NT2/D1 (cell line): ENCODE data around the gene BTF3.

ENCODE experiments used
- SUZ12 ChIP-seq: IDR thresholded peaks from 2 replicates; pipeline ENCODE4 v1.6.1; 2011; ENCODE audit not compliant: insufficient read length, insufficient read depth; ENCODE audit errors: extremely low read depth
- YY1 ChIP-seq: IDR thresholded peaks from 2 replicates; pipeline ENCODE4 v1.6.1; 2011; ENCODE audit not compliant: insufficient read length, insufficient read depth

DNA sequence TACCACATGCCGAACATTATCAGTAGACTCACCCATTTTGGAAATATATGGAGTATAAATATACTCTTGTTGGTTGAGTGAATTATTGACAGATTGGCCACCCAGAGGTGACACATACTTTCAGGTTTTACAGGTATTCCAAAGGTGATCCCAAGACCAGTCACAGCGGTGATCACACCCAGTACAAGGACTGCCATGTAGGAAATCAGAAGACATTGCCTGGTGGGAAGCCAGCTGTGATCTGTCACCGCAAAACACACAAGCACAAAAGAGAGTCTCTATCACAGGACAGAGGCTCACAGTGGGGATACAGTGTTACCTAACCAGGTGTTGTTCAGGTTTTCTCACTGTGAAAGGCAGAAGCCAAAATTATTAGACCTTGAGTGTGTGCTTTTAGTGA lies 15.8 kb downstream of the BTF3 start:
- TF ChIP-seq SUZ12 (no peak), YY1 (no peak)
